Measurements from ENCODE around the gene CRYGN.

GRCh38 chr7:151425670-151426440, 14.1 kb downstream of the CRYGN start:
- TF ChIP-seq CTCF (conservative IDR thresholded peaks at IDR 0.05 in 1 of 2, IDR thresholded peaks at IDR 0.05 in 1 of 2; ENCODE audit: low read depth in 1 of 2, low read length in 2 of 2) = no peak
- TF ChIP-seq EZH2 (IDR thresholded peaks at IDR 0.05; ENCODE audit: low read length, missing control alignments) = no peak
